Measurements from ENCODE around the gene GPR162. TPM values are rescaled to one million over a fixed set of nuclear protein-coding genes. Genes with fewer than 3 reads are reported as not detected.

The GPR162 gene, protein sequence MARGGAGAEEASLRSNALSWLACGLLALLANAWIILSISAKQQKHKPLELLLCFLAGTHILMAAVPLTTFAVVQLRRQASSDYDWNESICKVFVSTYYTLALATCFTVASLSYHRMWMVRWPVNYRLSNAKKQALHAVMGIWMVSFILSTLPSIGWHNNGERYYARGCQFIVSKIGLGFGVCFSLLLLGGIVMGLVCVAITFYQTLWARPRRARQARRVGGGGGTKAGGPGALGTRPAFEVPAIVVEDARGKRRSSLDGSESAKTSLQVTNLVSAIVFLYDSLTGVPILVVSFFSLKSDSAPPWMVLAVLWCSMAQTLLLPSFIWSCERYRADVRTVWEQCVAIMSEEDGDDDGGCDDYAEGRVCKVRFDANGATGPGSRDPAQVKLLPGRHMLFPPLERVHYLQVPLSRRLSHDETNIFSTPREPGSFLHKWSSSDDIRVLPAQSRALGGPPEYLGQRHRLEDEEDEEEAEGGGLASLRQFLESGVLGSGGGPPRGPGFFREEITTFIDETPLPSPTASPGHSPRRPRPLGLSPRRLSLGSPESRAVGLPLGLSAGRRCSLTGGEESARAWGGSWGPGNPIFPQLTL
- total RNA-seq: 0.09 and 0.21 TPM in 2 replicates

GRCh38 chr12:6821591-6822425 lies at the start of gene GPR162:
TSS of gene GPR162 (plus strand) at chr12:6821821. CDS start at chr12:6823899, 2,078 bp downstream.

DNA sequence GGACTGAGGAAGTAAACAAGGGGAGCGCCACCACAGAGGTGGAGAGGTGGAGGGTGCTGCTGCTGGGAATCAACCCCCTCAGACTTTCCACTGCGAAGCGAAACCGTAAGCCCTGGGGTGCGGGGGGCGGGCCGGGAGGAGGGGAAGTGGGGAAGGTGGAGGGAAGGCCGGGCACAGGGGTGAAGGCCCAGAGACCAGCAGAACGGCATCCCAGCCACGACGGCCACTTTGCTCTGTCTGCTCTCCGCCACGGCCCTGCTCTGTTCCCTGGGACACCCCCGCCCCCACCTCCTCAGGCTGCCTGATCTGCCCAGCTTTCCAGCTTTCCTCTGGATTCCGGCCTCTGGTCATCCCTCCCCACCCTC lies 49.3 kb upstream of the GPR162 start, which contains the start of gene LAG3:
Gene LAG3, plus strand, starts transcription at position 190 of the 365 bp plus-strand sequence. CDS start 333 bp downstream, outside the sequence.

DNA sequence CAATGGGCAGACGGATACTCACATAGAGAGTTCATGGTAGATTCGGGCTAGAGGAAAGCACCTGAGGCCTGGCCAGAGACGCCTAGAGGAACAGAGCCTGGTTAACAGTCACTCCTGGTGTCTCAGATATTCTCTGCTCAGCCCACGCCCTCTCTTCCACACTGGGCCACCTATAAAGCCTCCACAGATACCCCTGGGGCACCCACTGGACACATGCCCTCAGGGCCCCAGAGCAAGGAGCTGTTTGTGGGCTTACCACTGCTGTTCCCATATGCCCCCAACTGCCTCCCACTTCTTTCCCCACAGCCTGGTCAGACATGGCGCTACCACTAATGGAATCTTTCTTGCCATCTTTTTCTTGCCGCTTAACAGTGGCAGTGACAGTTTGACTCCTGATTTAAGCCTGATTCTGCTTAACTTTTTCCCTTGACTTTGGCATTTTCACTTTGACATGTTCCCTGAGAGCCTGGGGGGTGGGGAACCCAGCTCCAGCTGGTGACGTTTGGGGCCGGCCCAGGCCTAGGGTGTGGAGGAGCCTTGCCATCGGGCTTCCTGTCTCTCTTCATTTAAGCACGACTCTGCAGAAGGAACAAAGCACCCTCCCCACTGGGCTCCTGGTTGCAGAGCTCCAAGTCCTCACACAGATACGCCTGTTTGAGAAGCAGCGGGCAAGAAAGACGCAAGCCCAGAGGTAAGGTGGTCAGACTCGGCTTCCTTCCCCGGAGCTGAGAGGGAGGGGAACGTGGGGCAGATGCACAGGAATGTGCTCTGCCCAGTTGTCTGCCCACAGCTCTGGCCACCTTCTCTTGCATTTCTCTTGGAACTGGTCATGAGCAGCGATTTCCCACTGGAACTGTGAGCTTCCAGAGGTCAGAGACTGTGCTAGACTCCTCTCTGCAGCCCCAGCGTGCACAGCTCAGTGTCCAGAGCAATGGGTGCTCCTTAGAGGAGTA lies 32.4 kb upstream of the GPR162 start, which contains the start of gene CD4:
Gene CD4, plus strand, starts transcription at position 557 of the 953 bp plus-strand sequence. CDS start 10,611 bp downstream, outside the sequence.

DNA sequence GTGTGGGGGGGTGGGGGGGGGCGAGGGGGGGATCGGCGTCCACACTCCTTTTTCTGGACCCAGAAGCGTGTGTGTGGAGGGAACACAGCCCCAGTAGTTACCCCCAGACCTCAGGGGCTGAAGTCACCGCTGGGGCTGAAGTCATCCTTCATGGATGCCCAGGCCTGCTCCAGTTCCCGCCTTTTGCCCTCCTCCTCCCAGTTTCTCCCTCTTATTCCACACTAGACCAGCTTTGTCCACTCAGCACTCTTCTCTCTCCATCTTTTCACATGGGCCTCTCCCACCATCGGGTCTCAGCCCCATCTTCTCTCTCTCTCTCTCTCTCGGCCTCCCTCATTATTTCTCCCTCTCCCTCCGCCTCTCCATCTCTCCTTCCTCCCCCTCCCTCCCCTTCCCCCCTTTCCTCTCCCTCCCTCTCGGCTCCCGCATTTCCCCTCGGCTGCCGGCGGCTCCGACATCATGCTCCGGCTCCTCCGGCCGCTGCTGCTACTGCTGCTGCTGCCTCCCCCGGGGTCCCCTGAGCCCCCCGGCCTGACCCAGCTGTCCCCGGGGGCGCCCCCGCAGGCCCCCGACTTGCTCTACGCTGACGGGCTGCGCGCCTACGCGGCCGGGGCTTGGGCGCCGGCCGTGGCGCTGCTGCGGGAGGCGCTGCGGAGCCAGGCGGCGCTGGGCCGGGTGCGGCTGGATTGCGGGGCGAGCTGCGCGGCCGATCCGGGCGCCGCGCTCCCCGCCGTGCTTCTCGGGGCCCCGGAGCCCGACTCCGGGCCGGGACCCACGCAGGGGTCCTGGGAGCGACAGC lies 6.6 kb downstream of the GPR162 start, which contains the start of gene P3H3:
Gene P3H3, plus strand, starts transcription at position 426 of the 799 bp plus-strand sequence. Its CDS starts 34 bp downstream, at position 460.

GRCh38 chr12:6840761-6841515 lies 19.3 kb downstream of the GPR162 start, which contains the start of gene GNB3:
TSS of gene GNB3 (plus strand) at chr12:6840925. CDS start at chr12:6841288, 363 bp downstream.

GRCh38 chr12:6851153-6851920 lies 29.7 kb downstream of the GPR162 start, which contains the start of gene CDCA3:
TSS of gene CDCA3 (minus strand) at chr12:6851286. CDS start at chr12:6850952, 334 bp downstream.

GRCh38 chr12:6851921-6852650 lies 30.5 kb downstream of the GPR162 start, which contains the start of gene USP5:
TSS of gene USP5 (plus strand) at chr12:6852150. CDS start at chr12:6852180, 30 bp downstream.

DNA sequence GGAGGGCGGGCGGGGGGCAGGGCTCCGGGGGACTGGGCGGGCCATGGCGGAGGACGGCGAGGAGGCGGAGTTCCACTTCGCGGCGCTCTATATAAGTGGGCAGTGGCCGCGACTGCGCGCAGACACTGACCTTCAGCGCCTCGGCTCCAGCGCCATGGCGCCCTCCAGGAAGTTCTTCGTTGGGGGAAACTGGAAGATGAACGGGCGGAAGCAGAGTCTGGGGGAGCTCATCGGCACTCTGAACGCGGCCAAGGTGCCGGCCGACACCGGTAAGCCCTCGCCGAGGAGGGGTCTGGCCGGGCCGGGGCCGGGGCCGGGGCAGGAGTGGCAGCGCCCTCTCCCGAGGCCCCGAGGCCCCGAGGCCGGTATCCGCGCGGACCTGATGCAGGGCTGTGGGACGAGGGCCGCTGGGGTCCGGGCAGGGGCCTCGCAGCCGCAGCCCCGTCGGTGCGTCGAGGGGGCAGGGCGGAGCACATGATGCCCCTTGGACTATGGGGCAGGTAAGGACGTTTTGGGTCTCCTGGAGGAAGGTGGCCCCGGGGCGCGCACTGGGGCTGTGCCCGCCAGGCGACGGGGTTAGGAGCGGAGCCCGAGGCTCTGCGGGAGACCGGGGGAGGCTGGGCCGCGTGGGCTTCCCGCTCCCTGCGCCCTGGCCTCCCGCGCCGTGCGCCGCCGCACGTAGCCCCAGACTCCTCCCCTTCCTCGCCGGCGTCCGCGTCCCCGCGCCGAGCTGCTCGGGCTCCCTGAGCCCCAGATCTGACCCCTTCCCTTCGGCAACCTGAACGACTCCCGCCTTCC lies 46.0 kb downstream of the GPR162 start, which contains the start of gene TPI1:
Gene TPI1, plus strand, starts transcription at position 119 of the 798 bp plus-strand sequence. Its CDS starts 36 bp downstream, at position 155.

DNA sequence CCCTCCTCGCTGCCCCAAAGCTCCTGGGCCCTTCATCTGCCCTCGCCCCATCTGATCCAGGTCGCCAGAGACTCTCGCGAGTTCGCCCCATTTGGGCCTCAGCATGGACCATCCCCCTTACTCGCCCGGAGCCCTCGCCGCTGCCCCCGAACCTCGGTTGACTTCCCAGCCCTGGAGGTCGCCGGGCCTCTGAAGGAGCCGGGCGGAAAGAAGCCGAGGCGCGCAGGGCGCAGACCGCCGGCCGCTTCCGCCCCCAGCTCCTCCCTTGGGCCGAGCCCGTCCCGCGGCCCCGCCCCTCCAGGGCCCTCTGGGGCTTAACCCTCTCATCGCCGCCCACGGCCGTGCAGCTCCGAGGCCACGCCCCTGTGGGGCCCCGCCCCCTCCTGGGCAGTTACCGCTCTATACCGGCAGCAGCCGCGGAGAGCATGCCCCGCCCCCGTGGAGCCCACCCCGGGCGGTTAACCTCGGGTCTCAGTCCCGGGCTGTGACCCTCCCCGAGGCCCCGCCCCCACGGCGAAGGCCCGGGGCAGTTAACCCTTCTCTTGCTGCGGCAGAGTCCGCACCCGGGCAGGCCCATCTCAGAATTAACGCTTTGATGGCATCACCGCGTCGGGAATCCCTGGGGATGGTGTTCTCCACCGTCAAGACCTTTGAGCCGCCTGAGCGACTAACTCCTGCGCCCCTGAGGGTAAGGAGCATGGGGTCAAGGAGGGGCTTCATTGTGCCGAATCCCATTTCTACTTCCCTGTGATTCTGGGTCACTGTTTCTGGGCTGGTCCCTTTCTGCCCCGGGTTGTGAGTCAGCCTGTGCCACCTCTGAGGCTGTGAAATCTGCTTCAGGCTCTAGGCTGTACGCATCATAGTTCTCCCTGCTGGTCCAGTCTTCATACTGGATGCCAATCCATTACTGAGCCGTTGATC lies 51.7 kb downstream of the GPR162 start, which contains the start of gene SPSB2:
Gene SPSB2, minus strand, starts transcription at position 210 of the 921 bp plus-strand sequence. CDS start 402 bp downstream, outside the sequence.

Other genes with a start within 250 kb of the GPR162 start
- gene CHD4, start 214.4 kb upstream of the GPR162 start, total RNA-seq: 180 and 243 TPM in 2 replicates
- 16.6 TPM in 2 replicates for gene LPAR5, start 185.9 kb upstream of the GPR162 start, total RNA-seq
- 0.28 TPM in 1 of 2 replicates, not detected in the other for gene ACRBP, start 174.4 kb upstream of the GPR162 start, total RNA-seq
- gene ING4, start 158.7 kb upstream of the GPR162 start, total RNA-seq: 19.8 and 24.4 TPM in 2 replicates
- 15.1 and 21.8 TPM in 2 replicates for gene ZNF384, start 132.4 kb upstream of the GPR162 start, total RNA-seq
- gene PIANP, start 121.0 kb upstream of the GPR162 start, total RNA-seq: not detected in 2 replicates
- 56.4 and 63.6 TPM in 2 replicates for gene COPS7A, start 97.8 kb upstream of the GPR162 start, total RNA-seq
- 329 and 348 TPM in 2 replicates for gene MLF2, start 68.7 kb upstream of the GPR162 start, total RNA-seq
- gene PTMS, start 55.5 kb upstream of the GPR162 start, total RNA-seq: 166 and 192 TPM in 2 replicates
- gene LAG3, start 49.3 kb upstream of the GPR162 start, total RNA-seq: 0.14 TPM in 1 of 2 replicates, not detected in the other
- gene CD4, start 32.3 kb upstream of the GPR162 start, total RNA-seq: 0.21 and 0.23 TPM in 2 replicates
- gene P3H3, start 6.6 kb downstream of the GPR162 start, total RNA-seq: 19.7 and 23.4 TPM in 2 replicates
- gene GNB3, start 19.1 kb downstream of the GPR162 start, total RNA-seq: 0.28 and 0.92 TPM in 2 replicates
- 23.6 and 41.0 TPM in 2 replicates for gene CDCA3, start 29.5 kb downstream of the GPR162 start, total RNA-seq
- gene USP5, start 30.3 kb downstream of the GPR162 start, total RNA-seq: 72.2 and 82.5 TPM in 2 replicates
- 1,425 and 1,466 TPM in 2 replicates for gene TPI1, start 45.7 kb downstream of the GPR162 start, total RNA-seq
- gene SPSB2, start 51.5 kb downstream of the GPR162 start, total RNA-seq: 8.6 and 11.8 TPM in 2 replicates
- 5.9 and 8.9 TPM in 2 replicates for gene LRRC23, start 83.0 kb downstream of the GPR162 start, total RNA-seq
- gene ENO2, start 92.8 kb downstream of the GPR162 start, total RNA-seq: 8.0 and 11.1 TPM in 2 replicates
- gene ATN1, start 106.1 kb downstream of the GPR162 start, total RNA-seq: 13.0 and 21.7 TPM in 2 replicates
- not detected in 2 replicates for gene RNU7-1, start 122.0 kb downstream of the GPR162 start, total RNA-seq
- gene C12orf57, start 122.2 kb downstream of the GPR162 start, total RNA-seq: 103 and 166 TPM in 2 replicates
- 17.7 and 21.0 TPM in 2 replicates for gene PTPN6, start 129.5 kb downstream of the GPR162 start, total RNA-seq
- 217 and 322 TPM in 2 replicates for gene PHB2, start 148.8 kb downstream of the GPR162 start, total RNA-seq
- 95.7 and 103 TPM in 2 replicates for gene EMG1, start 149.1 kb downstream of the GPR162 start, total RNA-seq
- gene LPCAT3, start 196.7 kb downstream of the GPR162 start, total RNA-seq: 25.0 and 39.4 TPM in 2 replicates
- gene C1S, start 238.9 kb downstream of the GPR162 start, total RNA-seq: 1.6 and 2.1 TPM in 2 replicates